NCI-H1105 (cell line): ENCODE results near the gene SMYD3.

Source experiments
- DNase-seq: peaks from one replicate; lab custom pipeline; 2025; lab: John Stamatoyannopoulos, UW

The SMYD3 gene

GRCh38 chr1:246176126-246177024, 330.7 kb downstream of the SMYD3 start:
- no peak for DNase-seq

- no peak for DNase-seq
These were observed 336.4 kb downstream of the SMYD3 start for GRCh38 chr1:246170574-246171261.

GRCh38 chr1:246169486-246169885, 337.6 kb downstream of the SMYD3 start:
- no peak for DNase-seq

- no peak for DNase-seq
These were observed 338.1 kb downstream of the SMYD3 start for GRCh38 chr1:246169019-246169418.

GRCh38 chr1:246166841-246167240, 340.2 kb downstream of the SMYD3 start:
- no peak for DNase-seq

GRCh38 chr1:246165826-246166709, 341.0 kb downstream of the SMYD3 start:
- DNase-seq: peak; percentile 43

GRCh38 chr1:246164764-246165163, 342.3 kb downstream of the SMYD3 start:
- DNase-seq: no peak

- DNase-seq: no peak
These were observed 344.5 kb downstream of the SMYD3 start for GRCh38 chr1:246162560-246162959.

GRCh38 chr1:246161626-246162025, 345.5 kb downstream of the SMYD3 start:
- no peak for DNase-seq

- DNase-seq: peak; percentile 65
These were observed 346.2 kb downstream of the SMYD3 start for GRCh38 chr1:246160905-246161304.

GRCh38 chr1:246160374-246160773, 346.7 kb downstream of the SMYD3 start:
- DNase-seq: no peak

GRCh38 chr1:246159279-246160227, 347.5 kb downstream of the SMYD3 start:
- DNase-seq: no peak

- DNase-seq: no peak
These were observed 348.9 kb downstream of the SMYD3 start for GRCh38 chr1:246158131-246158530.

- no peak for DNase-seq
These were observed 349.6 kb downstream of the SMYD3 start for GRCh38 chr1:246157516-246157915.

GRCh38 chr1:246156847-246157246, 350.2 kb downstream of the SMYD3 start:
- no peak for DNase-seq

GRCh38 chr1:246155923-246156322, 351.2 kb downstream of the SMYD3 start:
- no peak for DNase-seq

- no peak for DNase-seq
These were observed 353.3 kb downstream of the SMYD3 start for GRCh38 chr1:246153796-246154212.

- no peak for DNase-seq
These were observed 354.1 kb downstream of the SMYD3 start for GRCh38 chr1:246152986-246153431.

GRCh38 chr1:246151796-246152434, 355.2 kb downstream of the SMYD3 start:
- no peak for DNase-seq

- no peak for DNase-seq
These were observed 357.5 kb downstream of the SMYD3 start for GRCh38 chr1:246149543-246149942.
